DOHH2 (cell line): ENCODE results near the gene HERC2.

Source experiments
- H3F3A ChIP-seq: fragments of 200-600 bp; sonication (generic), shearing (Covaris generic); 2 replicates; pipeline ENCODE4 v1.6.0; 2016; ENCODE audit warnings: antibody characterized with exemption, mild to moderate bottlenecking; ENCODE audit not compliant: control insufficient read depth, insufficient read depth
- H3K27ac ChIP-seq: fragments of 200-600 bp; sonication (generic); 2 replicates; pipeline ENCODE4 v1.5.1; 2014; ENCODE audit warnings: low read depth, mild to moderate bottlenecking, low read length, moderate library complexity
- H3K27me3 ChIP-seq: fragments of 200-600 bp; sonication (generic); 2 replicates; pipeline ENCODE4 v1.6.1; 2014; ENCODE audit warnings: mild to moderate bottlenecking, low read length, mixed read lengths; ENCODE audit not compliant: control insufficient read depth
- H3K36me3 ChIP-seq: fragments of 200-600 bp; sonication (generic); 2 replicates; pipeline ENCODE4 v1.6.1; 2014; ENCODE audit warnings: mild to moderate bottlenecking, low read length, moderate library complexity, mixed read lengths; ENCODE audit not compliant: control insufficient read depth
- H3K4me1 ChIP-seq: fragments of 200-600 bp; sonication (generic); 2 replicates; pipeline ENCODE4 v1.6.1; 2014; ENCODE audit warnings: mild to moderate bottlenecking, low read length, mixed read lengths; ENCODE audit not compliant: control insufficient read depth
- H3K4me2 ChIP-seq: fragments of 200-600 bp; sonication (generic); 2 replicates; pipeline ENCODE4 v1.6.0; 2014; ENCODE audit warnings: mild to moderate bottlenecking, low read length, moderate library complexity
- H3K4me3 ChIP-seq: fragments of 200-600 bp; sonication (generic); 2 replicates; pipeline ENCODE4 v1.5.1; 2014; ENCODE audit warnings: mild to moderate bottlenecking, low read length, mixed read lengths
- H3K79me2 ChIP-seq: fragments of 200-600 bp; sonication (generic); 2 replicates; pipeline ENCODE4 v1.6.1; 2014; ENCODE audit warnings: mild to moderate bottlenecking, low read length, mixed read lengths; ENCODE audit not compliant: control insufficient read depth
- H3K9me2 ChIP-seq: fragments of 200-600 bp; sonication (generic); replicated peaks from 2 replicates; pipeline ENCODE4 v1.6.1; 2014; ENCODE audit warnings: mild to moderate bottlenecking, low read length, mixed read lengths; ENCODE audit not compliant: control insufficient read depth
- H3K9me3 ChIP-seq: fragments of 200-600 bp; sonication (generic); 2 replicates; pipeline ENCODE4 v1.6.1; 2014; ENCODE audit warnings: antibody characterized with exemption, low read length, mixed read lengths; ENCODE audit not compliant: control insufficient read depth, insufficient read depth
- H4K20me1 ChIP-seq: fragments of 200-600 bp; sonication (generic); 2 replicates; pipeline ENCODE4 v1.6.0; 2014; ENCODE audit warnings: low read depth, mild to moderate bottlenecking, antibody characterized with exemption, low read length, moderate library complexity; ENCODE audit not compliant: control insufficient read depth, insufficient read depth
- EZH2phosphoT487 ChIP-seq: fragments of 200-600 bp; sonication (generic); IDR thresholded peaks from 2 replicates; pipeline ENCODE4 v1.6.1; 2017; ENCODE audit warnings: borderline replicate concordance, mild to moderate bottlenecking, antibody characterized with exemption, low read length, moderate library complexity, mixed read lengths
- TF ChIP-seq, protein P1 (sequence below): fragments of 200-600 bp; sonication (generic); IDR thresholded peaks from one replicate; pipeline ENCODE4 v1.5.1; 2014; ENCODE audit warnings: antibody characterized with exemption, mild to moderate bottlenecking, low read depth, low read length; ENCODE audit not compliant: poor library complexity, severe bottlenecking

HERC2 gene

DNA sequence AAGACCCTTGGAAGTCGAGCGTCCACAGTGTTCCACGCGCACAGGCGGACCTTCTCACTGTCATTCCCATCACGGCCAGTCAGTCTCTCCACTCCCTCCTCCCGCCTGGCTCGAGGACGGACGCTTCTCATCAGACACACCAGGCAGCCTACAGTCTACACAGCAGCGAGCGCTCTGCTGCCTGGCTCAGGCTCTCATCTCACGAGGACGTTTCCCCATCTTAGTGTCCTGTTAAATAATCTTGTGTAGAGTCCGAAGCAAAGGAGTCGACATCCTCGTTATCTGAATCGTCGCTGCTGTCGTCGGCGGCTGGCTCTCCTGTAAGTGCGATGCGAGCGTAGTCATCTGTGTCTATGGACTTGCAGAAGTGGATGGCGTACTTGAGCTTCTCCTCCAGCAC lies 210.4 kb downstream of the HERC2 start:
- Histone ChIP-seq H3K9me2 (no peaks in the 10 kb centered on the region), H3K79me2 (no peaks in the 10 kb centered on the region), H3K4me2 (no peak overlapping the region), H3K9me3 (no peaks in the 10 kb centered on the region), H3K27ac (no peak overlapping the region), H3K27me3 (no peaks in the 10 kb centered on the region), H3K4me3 (no peak overlapping the region), H3F3A (no peaks in the 10 kb centered on the region), H3K36me3 (peaks cover 46% of the 10 kb centered on the region), H3K4me1 (no peaks in the 10 kb centered on the region), H4K20me1 (no peaks in the 10 kb centered on the region)
- TF ChIP-seq EZH2phosphoT487, result no peak
- TF ChIP-seq, protein P1, sequence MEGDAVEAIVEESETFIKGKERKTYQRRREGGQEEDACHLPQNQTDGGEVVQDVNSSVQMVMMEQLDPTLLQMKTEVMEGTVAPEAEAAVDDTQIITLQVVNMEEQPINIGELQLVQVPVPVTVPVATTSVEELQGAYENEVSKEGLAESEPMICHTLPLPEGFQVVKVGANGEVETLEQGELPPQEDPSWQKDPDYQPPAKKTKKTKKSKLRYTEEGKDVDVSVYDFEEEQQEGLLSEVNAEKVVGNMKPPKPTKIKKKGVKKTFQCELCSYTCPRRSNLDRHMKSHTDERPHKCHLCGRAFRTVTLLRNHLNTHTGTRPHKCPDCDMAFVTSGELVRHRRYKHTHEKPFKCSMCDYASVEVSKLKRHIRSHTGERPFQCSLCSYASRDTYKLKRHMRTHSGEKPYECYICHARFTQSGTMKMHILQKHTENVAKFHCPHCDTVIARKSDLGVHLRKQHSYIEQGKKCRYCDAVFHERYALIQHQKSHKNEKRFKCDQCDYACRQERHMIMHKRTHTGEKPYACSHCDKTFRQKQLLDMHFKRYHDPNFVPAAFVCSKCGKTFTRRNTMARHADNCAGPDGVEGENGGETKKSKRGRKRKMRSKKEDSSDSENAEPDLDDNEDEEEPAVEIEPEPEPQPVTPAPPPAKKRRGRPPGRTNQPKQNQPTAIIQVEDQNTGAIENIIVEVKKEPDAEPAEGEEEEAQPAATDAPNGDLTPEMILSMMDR, result no peak

DNA sequence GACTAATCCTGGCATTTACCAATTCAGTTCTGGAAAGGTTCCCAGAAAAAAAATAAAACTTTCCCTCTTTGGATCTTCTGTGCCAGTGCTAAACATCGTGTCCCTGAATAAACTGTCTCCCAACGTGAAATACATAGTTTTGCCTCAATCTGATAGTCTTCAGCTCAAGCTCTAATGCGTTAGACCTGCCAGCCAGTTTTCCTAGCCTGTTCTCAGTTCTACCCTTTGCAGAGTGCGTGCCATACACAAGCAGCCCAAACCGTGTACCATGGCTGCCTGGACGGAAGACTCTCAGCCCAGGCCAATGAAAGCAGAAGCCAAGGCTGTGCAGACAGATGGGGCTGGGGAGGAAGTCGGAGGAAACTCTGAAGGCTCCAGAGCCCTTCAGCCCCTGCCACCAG lies 211.5 kb downstream of the HERC2 start:
- Histone ChIP-seq H3F3A (no peaks in the 10 kb centered on the region), H3K9me3 (no peaks in the 10 kb centered on the region), H3K27ac (no peak overlapping the region), H3K4me2 (no peak overlapping the region), H4K20me1 (no peaks in the 10 kb centered on the region), H3K79me2 (no peaks in the 10 kb centered on the region), H3K9me2 (no peaks in the 10 kb centered on the region), H3K4me1 (no peaks in the 10 kb centered on the region), H3K4me3 (no peak overlapping the region), H3K36me3 (peaks cover 41% of the 10 kb centered on the region), H3K27me3 (no peaks in the 10 kb centered on the region)
- TF ChIP-seq, protein P1, result no peak
- no peak for TF ChIP-seq EZH2phosphoT487

DNA sequence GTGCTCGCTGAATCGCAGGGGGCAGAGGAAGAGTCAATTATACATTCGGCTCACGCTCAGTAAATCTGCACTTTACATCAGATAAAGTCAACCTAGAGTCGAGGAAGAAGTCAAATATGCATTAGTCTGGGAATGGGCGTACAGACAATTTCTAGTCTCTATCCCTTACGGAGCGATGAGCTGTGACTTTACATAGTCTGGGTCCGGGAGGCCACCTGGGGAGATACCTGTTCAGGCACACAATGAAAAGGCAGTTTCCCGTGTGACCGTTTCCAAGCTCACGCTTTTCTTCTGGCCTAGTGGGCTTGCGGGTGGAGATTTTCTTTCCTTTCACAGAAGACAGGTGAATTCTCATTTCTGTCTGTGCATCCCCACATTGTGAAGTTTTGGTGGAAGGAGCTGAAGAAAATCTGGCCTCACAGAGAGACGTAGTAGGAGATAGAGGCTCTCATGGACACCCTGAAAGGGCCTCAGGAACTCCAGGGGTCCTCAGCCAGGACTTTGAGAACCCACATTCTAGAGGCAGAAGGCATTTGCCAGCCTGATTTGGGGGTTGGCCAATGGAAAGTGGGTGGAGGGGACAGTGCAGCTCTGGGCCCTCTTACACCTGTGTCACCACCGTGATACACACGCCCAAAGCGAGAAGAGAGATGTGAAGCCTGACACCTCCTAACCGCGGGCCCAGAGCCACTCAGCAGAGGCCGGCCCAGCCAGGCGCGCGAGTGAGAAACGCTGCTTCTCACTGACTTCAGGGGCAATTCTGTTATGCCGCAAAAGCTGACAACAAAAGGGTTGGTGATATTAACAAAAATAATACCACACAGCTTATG lies 212.1 kb downstream of the HERC2 start:
- Histone ChIP-seq H3K4me2 (no peak overlapping the region), H3K36me3 (peaks cover 35% of the 10 kb centered on the region), H3F3A (no peaks in the 10 kb centered on the region), H3K9me2 (no peaks in the 10 kb centered on the region), H3K27ac (no peak overlapping the region), H3K4me1 (no peaks in the 10 kb centered on the region), H3K27me3 (no peaks in the 10 kb centered on the region), H3K4me3 (no peak overlapping the region), H3K9me3 (no peaks in the 10 kb centered on the region), H3K79me2 (no peaks in the 10 kb centered on the region), H4K20me1 (no peaks in the 10 kb centered on the region)
- TF ChIP-seq, protein P1, result no peak
- no peak for TF ChIP-seq EZH2phosphoT487
